Right cardiac atrium (tissue), 5 donors: ENCODE measurements around the gene MYRF. TPM values are rescaled to one million over a fixed set of nuclear protein-coding genes. Genes with fewer than 3 reads are reported as not detected.

ENCODE experiments used
- ATAC-seq, 2 donors: fragments of 200-7000 bp; cut with Tn5 transposase; one replicate each; pipeline versions ENCODE4 v1.8.0 to v1.9.1; 2020; ENCODE audit warnings: moderate library complexity in 2 of 2, mild to moderate bottlenecking in 1 of 2
- DNase-seq, 3 donors: peaks; one replicate each; pipeline ENCODE4 v3.0.0-alpha.2; 2020
- H3K27ac ChIP-seq: one replicate; pipeline ENCODE4 v1.5.1; 2013; ENCODE audit warnings: mild to moderate bottlenecking, low read length, control low read depth, moderate library complexity
- H3K27me3 ChIP-seq: one replicate; pipeline ENCODE4 v1.6.1; 2013; ENCODE audit not compliant: control insufficient read depth, insufficient read depth
- H3K4me1 ChIP-seq: one replicate; pipeline ENCODE4 v1.6.1; 2013; ENCODE audit warnings: low read length; ENCODE audit not compliant: control insufficient read depth, insufficient read depth
- H3K4me3 ChIP-seq: one replicate; pipeline ENCODE4 v1.5.1; 2013; ENCODE audit warnings: low read length, control low read depth
- H3K9me3 ChIP-seq: one replicate; pipeline ENCODE4 v1.6.1; 2013; ENCODE audit warnings: low read length; ENCODE audit not compliant: control insufficient read depth
- WGBS: extraction: QIAGEN DNeasy Blood & Tissue Kit; methylation state at CpG from one replicate; pipeline ENCODE4 v1.1.7; 2013; 5-methylcytosine and 5-hydroxymethylcytosine counted together
- intact Hi-C, 4 donors: fragments of 100-400 bp; cut with DNase I; formaldehyde crosslinking; loops; one replicate each; pipeline versions ENCODE4 v1.11.0 to v1.14.0; 2022 to 2023
- polyA plus RNA-seq: library from polyadenylated mRNA; stranded (reverse); fragments of 200-250 nt; gene quantifications from one replicate; pipeline ENCODE4 v1.2.3, GENCODE V29; 2013
- total RNA-seq, 4 donors: library from RNA; stranded (reverse); fragmentation: NEBNext Ultra II Directional; extraction: Animal tissue kit (Norgen Biotek cat#: 25700); gene quantifications; one replicate each; pipeline ENCODE4 v1.2.1, GENCODE V29; 2021
- donor health status: healthy with polysubstance abuse.
- donor health status: DM: no; HTN: yes; CAD: no.
- donor health status: DM: no; HTN: no; CAD: no.
- donor health status: DM: no; HTN: yes; CAD: no; lungs with severe emphysema.
- donor health status: DM: yes; HTN: yes; CAD: no.

The MYRF gene
- total and polyA plus RNA-seq, 5 donors = 0.62 to 1.9 (median 1.3) TPM

DNA sequence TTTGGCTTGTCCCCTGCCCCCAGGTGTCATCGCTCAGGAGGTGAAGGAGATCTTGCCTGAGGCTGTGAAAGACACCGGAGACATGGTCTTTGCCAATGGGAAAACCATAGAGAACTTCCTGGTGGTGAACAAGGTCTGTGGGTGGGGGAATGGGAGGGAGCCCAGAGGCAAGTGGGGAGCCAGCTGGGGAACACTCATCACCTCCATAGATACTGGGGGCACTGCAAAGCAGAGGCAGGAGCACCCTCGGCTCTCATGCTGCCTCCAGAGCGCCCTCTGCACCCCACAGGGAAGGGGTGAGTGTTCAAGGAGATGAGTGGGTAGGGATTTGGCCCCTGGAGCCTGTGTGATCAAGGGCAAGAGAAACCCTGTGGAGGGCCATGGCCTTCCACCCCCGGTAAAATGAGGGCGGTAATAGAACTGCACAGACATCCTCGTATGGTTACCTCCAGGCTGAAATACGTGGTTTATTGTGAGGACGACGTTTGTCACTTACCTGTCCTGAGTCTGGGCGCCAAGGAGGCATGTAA lies 26.0 kb downstream of the MYRF start:
- DNase-seq (peak in 2 of 3 donors; percentile 11 to 32), ATAC-seq (no peak)
- Histone ChIP-seq H3K27ac (no peak overlapping the region), H3K27me3 (no peaks in the 10 kb centered on the region), H3K4me3 (no peak overlapping the region), H3K4me1 (no peaks in the 10 kb centered on the region), H3K9me3 (no peaks in the 10 kb centered on the region)
- 87% methylated on average over 11 of the region's 11 CpGs for WGBS
- intact Hi-C loops = no loop called here

DNA sequence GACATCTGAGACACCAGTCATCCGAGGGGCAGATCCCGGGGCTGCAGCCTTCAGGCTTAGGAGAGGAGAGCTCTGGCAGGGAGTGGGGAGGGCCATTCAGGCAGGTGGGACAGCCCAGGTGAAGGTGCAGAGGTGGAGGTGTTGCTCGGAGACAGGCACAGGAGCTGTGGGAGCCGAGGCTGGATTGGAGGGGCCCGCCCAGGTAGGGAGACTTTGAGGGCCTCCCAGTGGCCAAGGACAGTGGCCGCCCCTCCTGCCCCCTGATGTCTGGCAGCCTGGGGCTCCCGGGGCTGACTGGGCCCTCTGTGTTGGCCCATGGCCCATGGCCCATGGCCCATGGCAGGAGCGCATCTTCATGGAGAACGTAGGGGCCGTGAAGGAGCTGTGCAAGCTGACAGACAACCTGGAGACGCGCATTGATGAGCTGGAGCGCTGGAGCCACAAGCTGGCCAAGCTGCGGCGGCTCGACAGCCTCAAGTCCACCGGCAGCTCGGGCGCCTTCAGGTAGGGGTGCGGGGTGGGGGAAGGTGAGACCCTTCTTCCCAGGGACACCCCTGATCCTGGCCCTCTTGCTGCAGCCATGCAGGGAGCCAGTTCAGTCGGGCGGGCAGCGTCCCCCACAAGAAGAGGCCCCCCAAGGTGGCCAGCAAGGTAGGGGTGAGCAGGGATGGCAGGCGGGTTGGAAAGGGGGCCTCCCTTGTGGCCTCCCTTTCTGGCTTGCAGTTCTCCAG lies 26.6 kb downstream of the MYRF start:
- ATAC-seq (no peak), DNase-seq (peak in 2 of 3 donors; percentile 39 to 61)
- no peaks in the 10 kb centered on the region for H3K27me3 ChIP-seq
- H3K4me3 ChIP-seq = no peak overlapping the region
- intact Hi-C loops = no loop called here
- no peaks in the 10 kb centered on the region for H3K9me3 ChIP-seq
- WGBS = 87% methylated on average over 24 of the region's 24 CpGs
- no peak overlapping the region for H3K27ac ChIP-seq
- H3K4me1 ChIP-seq = no peaks in the 10 kb centered on the region

DNA sequence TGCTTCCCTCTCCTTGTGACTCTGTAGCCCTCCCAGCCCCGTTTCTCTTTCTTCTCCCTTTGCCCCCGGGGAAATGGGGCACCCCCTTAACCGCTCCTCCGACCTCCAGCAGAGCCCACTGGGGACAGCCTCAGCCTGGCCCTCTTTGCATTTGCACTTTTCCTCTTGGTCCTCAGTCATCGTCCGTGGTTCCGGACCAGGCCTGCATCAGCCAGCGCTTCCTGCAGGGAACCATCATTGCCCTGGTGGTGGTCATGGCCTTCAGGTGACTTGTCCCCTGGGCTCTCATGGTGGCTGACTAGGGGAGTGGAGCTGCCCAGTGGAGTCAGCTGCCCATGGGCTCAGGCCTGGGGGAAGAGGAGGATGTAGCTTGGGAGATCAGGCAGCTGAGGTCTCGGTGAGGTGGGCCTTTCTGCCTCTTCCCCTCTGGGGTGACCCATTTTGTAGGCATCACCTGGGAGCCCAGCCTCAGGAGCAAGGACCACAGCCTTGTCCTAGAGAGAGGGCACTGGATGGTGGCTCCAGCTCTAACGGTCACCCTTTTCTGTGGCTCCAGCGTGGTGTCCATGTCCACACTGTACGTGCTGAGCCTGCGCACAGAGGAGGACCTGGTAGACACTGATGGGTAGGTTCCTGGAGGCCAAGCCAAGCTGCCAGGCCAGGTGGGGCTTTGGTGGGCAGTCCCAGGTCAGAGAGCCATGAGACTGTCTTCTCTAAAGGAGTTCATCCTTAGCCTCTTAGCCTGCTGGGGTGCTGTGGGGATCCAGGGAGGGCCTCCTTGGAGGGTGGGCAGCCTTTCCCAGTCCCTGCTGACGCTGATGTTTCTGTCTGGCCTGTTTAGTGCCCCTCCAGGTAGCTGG lies 27.5 kb downstream of the MYRF start:
- Histone ChIP-seq H3K27ac (no peak overlapping the region), H3K9me3 (no peaks in the 10 kb centered on the region), H3K4me1 (no peaks in the 10 kb centered on the region), H3K4me3 (no peak overlapping the region), H3K27me3 (no peaks in the 10 kb centered on the region)
- DNase-seq = peak in 2 of 3 donors; percentile 16 to 36
- WGBS = 89% methylated on average over 14 of the region's 14 CpGs
- intact Hi-C loops = no loop called here
- ATAC-seq = no peak

DNA sequence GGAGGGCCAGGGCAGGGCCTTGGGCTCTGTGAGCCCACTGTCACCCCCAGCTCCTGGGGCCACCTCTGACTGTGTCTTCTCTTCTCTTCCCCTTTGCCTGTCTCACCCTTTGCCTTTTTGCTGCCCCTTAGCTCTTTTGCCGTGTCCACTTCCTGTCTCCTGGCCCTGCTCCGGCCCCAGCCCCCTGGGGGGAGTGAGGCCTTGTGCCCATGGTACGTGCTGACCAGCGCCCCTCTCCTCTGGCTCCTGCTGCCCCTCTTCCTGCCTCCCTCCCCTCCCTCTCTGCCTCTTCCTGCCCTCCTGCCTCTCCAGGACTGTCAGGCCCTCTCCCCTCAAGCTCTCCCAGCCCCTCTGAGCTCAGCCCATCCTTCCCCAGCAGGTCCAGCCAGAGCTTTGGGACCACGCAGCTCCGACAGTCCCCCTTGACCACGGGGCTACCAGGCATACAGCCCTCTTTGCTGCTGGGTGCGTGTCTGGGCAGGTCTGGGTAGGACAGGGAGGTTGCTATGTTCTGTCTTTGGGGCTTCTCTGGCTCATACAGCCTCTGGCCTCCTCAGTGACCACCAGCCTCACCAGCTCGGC lies 28.2 kb downstream of the MYRF start:
- Histone ChIP-seq H3K9me3 (no peaks in the 10 kb centered on the region), H3K4me1 (no peaks in the 10 kb centered on the region), H3K27ac (no peak overlapping the region), H3K4me3 (no peak overlapping the region), H3K27me3 (no peaks in the 10 kb centered on the region)
- WGBS = 79% methylated on average over 9 of the region's 9 CpGs
- no peak for ATAC-seq
- DNase-seq = peak in 2 of 3 donors; percentile 23 to 38
- intact Hi-C loops = no loop called here

DNA sequence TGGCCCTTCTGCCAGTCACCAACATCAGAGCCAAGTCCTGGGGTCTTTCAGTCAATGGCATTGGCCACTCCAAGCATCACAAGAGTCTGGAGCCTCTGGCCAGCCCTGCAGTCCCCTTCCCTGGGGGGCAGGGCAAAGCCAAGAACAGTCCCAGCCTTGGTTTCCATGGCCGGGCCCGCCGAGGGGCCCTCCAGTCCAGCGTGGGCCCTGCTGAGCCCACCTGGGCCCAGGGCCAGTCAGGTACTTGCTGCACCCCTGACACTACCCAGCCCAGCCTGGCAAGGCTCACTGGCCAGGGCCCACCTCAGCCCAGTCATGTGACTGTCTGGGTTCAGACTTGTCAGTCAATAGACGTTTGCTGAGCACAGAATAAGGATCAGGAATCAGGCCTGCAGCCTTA lies 29.1 kb downstream of the MYRF start:
- WGBS = 78% methylated on average over 5 of the region's 5 CpGs
- Histone ChIP-seq H3K27ac (no peak overlapping the region), H3K4me3 (no peak overlapping the region), H3K27me3 (no peaks in the 10 kb centered on the region), H3K9me3 (no peaks in the 10 kb centered on the region), H3K4me1 (no peaks in the 10 kb centered on the region)
- peak; percentile 4 to 37 (median 36) for DNase-seq
- intact Hi-C loops = no loop called here
- ATAC-seq = no peak

DNA sequence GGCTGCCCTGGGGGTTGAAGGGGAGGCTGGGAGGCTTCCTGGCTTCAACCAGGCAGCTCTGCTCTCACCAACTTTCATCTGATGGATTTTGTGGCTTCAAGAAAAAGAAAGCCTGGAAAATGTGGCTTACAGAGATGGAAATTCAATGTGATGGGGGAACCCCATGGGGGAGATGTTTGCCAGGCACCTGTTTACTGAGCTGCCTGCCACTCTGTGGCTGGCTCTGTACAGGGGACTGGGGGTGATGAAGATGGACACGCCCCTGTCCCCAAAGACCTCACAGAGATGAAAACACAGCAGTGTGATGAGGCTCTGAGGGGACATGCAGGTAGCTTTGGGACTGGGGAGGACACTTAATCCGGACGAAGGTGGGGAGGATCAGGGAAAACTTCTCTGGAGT lies 29.9 kb downstream of the MYRF start:
- Histone ChIP-seq H3K27ac (no peak overlapping the region), H3K9me3 (no peaks in the 10 kb centered on the region), H3K27me3 (no peaks in the 10 kb centered on the region), H3K4me1 (no peaks in the 10 kb centered on the region), H3K4me3 (no peak overlapping the region)
- intact Hi-C loops = no loop called here
- WGBS = 94% methylated on average over 3 of the region's 3 CpGs
- peak in 2 of 3 donors; percentile 11 to 22 for DNase-seq
- no peak for ATAC-seq

DNA sequence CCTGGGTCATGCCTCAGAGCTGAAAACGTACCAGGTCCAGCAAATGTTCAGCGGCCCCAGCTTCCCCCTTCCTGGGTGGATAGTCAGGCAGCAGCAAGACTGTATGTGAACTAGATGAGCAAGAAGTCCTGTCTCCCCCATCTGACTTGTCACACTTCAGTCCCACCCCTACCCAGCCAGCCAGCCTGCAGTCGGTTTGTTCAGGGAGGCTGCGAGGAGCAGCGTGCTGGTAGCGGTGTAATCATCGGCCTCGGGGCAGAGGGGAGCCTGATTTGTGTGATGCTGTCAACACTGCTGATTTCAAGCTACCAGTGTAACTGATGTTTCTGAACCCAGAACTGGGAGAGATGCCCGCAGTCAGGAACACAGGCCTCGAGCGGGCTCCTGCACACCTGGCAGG lies 30.4 kb downstream of the MYRF start:
- no peak for ATAC-seq
- Histone ChIP-seq H3K9me3 (no peaks in the 10 kb centered on the region), H3K27me3 (no peaks in the 10 kb centered on the region), H3K4me3 (no peak overlapping the region), H3K4me1 (no peaks in the 10 kb centered on the region), H3K27ac (no peak overlapping the region)
- 66% methylated on average over 11 of the region's 11 CpGs for WGBS
- peak in 2 of 3 donors; percentile 27 to 36 for DNase-seq
- intact Hi-C loops = no loop called here

DNA sequence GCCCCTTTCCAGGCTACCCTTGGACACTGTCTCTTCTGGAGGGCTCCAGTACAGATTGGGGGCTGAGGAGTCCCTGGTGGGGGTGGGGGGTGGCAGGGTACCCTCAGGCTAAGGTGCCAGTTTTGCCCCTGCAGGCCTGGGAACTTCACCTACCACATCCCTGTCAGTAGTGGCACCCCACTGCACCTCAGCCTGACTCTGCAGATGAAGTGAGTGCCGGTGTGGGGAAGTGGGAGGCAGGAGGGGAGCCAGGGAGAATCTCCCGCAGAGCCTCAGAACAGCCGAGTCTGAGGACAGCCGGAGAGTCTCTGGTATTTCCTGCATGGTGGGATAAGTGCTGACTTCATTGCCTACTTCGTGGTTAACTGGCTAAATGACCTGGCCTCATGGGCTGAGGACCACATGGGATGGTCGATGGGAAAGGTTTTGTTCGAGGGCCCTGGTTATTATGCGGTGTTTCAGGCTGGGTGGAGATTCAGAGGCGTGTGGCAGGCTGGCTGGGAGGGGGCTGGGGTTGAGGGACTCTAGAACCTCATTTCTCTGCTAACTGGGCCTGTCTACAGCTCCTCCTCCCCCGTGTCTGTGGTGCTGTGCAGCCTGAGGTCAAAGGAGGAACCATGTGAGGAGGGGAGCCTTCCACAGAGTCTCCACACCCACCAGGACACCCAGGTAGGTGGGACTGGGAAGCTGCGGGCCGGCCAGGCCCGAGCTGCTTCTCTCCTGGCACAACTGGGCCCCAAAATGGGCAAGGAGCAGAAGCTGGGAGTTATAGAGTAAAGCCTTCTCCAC lies 31.5 kb downstream of the MYRF start:
- H3K27ac ChIP-seq = no peak overlapping the region
- H3K27me3 ChIP-seq = no peaks in the 10 kb centered on the region
- DNase-seq (peak in 2 of 3 donors; percentile 35), ATAC-seq (no peak)
- 57% methylated on average over 13 of the region's 13 CpGs for WGBS
- no peaks in the 10 kb centered on the region for H3K4me1 ChIP-seq
- H3K9me3 ChIP-seq = no peaks in the 10 kb centered on the region
- intact Hi-C loops = no loop called here
- H3K4me3 ChIP-seq = no peak overlapping the region

DNA sequence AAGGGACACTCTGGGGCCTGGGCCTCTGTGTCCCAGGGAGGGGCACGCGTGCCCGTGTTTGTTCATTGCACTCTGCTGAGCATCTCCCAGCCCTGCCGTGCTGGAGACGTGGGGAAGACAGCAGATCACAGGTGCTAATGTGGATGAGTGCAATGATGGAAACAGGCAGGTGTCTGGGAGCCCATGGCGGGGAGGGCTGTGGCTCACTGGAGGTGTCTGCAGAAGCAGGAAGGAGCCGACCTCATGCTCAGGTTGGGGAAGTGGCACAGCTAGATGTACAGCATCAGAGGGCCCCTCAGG lies 32.0 kb downstream of the MYRF start:
- Histone ChIP-seq H3K27ac (no peak overlapping the region), H3K4me1 (no peaks in the 10 kb centered on the region), H3K9me3 (no peaks in the 10 kb centered on the region), H3K4me3 (no peak overlapping the region), H3K27me3 (no peaks in the 10 kb centered on the region)
- 81% methylated on average over 7 of the region's 7 CpGs for WGBS
- ATAC-seq (no peak), DNase-seq (no peak)
- intact Hi-C loops = no loop called here

DNA sequence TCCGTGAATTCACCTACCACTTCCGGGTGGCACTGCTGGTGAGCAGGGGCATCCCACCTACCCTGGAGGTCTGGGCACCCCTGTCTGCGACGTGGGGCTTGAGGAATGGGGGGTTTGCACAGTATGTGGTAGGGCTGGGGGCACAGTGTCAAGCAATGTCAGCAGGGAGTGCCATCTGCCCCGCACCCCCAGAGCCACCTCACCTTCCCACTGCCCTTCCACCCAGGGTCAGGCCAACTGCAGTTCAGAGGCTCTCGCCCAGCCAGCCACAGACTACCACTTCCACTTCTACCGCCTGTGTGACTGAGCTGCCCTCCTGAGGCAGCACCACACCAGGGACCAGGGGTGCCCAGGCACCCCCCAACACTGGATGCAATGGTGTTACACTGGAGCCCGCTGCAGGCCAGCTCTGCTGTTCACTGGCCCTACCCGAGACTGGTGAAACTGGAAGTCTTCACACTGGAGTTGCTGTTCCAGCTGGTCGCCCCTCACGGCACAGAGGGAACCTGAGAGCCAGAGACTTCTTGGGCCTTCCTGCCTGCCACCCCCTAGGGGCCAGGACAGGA lies 33.5 kb downstream of the MYRF start:
- 83% methylated on average over 11 of the region's 11 CpGs for WGBS
- DNase-seq (no peak), ATAC-seq (no peak)
- H3K4me1 ChIP-seq = no peaks in the 10 kb centered on the region
- no peak overlapping the region for H3K27ac ChIP-seq
- H3K9me3 ChIP-seq = no peaks in the 10 kb centered on the region
- no peaks in the 10 kb centered on the region for H3K27me3 ChIP-seq
- H3K4me3 ChIP-seq = no peak overlapping the region
- intact Hi-C loops = no loop called here
